ENCODE results near the gene MANBA.

Gene MANBA

GRCh38 chr4:102594000-102594399 lies 166.8 kb downstream of the MANBA start:
- DNase-seq (ENCODE audit: low read depth in 2 of 2) = no peak

- DNase-seq (ENCODE audit: low read depth in 2 of 2) = no peak
Observed at GRCh38 chr4:102593147-102593546, 167.6 kb downstream of the MANBA start.

GRCh38 chr4:102592256-102592655 lies 168.5 kb downstream of the MANBA start:
- DNase-seq (ENCODE audit: low read depth in 2 of 2) = no peak

GRCh38 chr4:102589743-102590142 lies 171.0 kb downstream of the MANBA start:
- no peak for DNase-seq (ENCODE audit: low read depth in 2 of 2)

GRCh38 chr4:102586644-102587021 lies 174.1 kb downstream of the MANBA start:
- peak in 1 of 2 donors; percentile 16 for DNase-seq (ENCODE audit: low read depth in 2 of 2)

GRCh38 chr4:102586002-102586643 lies 174.6 kb downstream of the MANBA start:
- DNase-seq (ENCODE audit: low read depth in 2 of 2) = no peak

GRCh38 chr4:102585329-102585728 lies 175.4 kb downstream of the MANBA start:
- no peak for DNase-seq (ENCODE audit: low read depth in 2 of 2)

- no peak for DNase-seq (ENCODE audit: low read depth in 2 of 2)
Observed at GRCh38 chr4:102584091-102584490, 176.7 kb downstream of the MANBA start.

All from activated CD8-positive, alpha-beta memory T cell treated with anti-CD3 and anti-CD28 coated beads for 4 hours (primary cell).